IPS-20b (cell line): ENCODE measurements around the gene HLA-B.
"Not testable (repeated sequence)": the region's sequence is repeated elsewhere in the genome, so short reads cannot be mapped to it uniquely, and the experiment has no call there.

Experiments used
- H3K27ac ChIP-seq: one replicate; pipeline ENCODE4 v1.5.1; 2013; ENCODE audit warnings: low read length
- H3K27me3 ChIP-seq: 2 replicates; pipeline ENCODE4 v1.6.1; 2013; ENCODE audit warnings: mild to moderate bottlenecking, low read length, inconsistent platforms; ENCODE audit not compliant: insufficient read depth
- H3K36me3 ChIP-seq: 2 replicates; pipeline ENCODE4 v1.6.1; 2013; ENCODE audit warnings: low read depth, mild to moderate bottlenecking, inconsistent platforms, low read length, moderate library complexity; ENCODE audit not compliant: insufficient read depth
- H3K4me1 ChIP-seq: 2 replicates; pipeline ENCODE4 v1.6.1; 2013; ENCODE audit warnings: mild to moderate bottlenecking, control low read depth, inconsistent platforms, low read length, moderate library complexity; ENCODE audit not compliant: insufficient read depth
- H3K4me3 ChIP-seq: 2 replicates; pipeline ENCODE4 v1.5.1; 2013; ENCODE audit warnings: mild to moderate bottlenecking, low read length, inconsistent platforms
- H3K9ac ChIP-seq: 2 replicates; pipeline ENCODE4 v1.6.1; 2013; ENCODE audit warnings: low read depth, mild to moderate bottlenecking, inconsistent platforms, low read length, moderate library complexity
- H3K9me3 ChIP-seq: 2 replicates; pipeline ENCODE4 v1.6.1; 2013; ENCODE audit warnings: mild to moderate bottlenecking, low read depth, low read length, inconsistent platforms; ENCODE audit not compliant: insufficient read depth

Gene HLA-B

GRCh38 chr6:31396422-31397152 lies 39.6 kb upstream of the HLA-B start:
- Histone ChIP-seq H3K27ac (no peak overlapping the region), H3K27me3 (peaks cover 30% of the 10 kb centered on the region), H3K4me3 (no peak overlapping the region), H3K36me3 (no peaks in the 10 kb centered on the region), H3K9me3 (no peaks in the 10 kb centered on the region), H3K4me1 (peaks cover 10% of the 10 kb centered on the region; the same call in 1 of the 2 replicates), H3K9ac (no peak overlapping the region)

- H3K27me3 ChIP-seq: peaks cover 22% of the 10 kb centered on the region
- H3K36me3 ChIP-seq: no peaks in the 10 kb centered on the region
- H3K4me1 ChIP-seq: peaks cover 5% of the 10 kb centered on the region; the same call in 1 of the 2 replicates
- H3K4me3 ChIP-seq: no peak overlapping the region
- no peak overlapping the region for H3K9ac ChIP-seq
- H3K27ac ChIP-seq: no peak overlapping the region
- H3K9me3 ChIP-seq: no peaks in the 10 kb centered on the region
Observed at GRCh38 chr6:31395832-31396231, 38.9 kb upstream of the HLA-B start.

GRCh38 chr6:31394381-31394780 lies 37.4 kb upstream of the HLA-B start:
- H3K27me3 ChIP-seq: peaks cover 12% of the 10 kb centered on the region
- no peak overlapping the region for H3K27ac ChIP-seq
- no peak overlapping the region for H3K4me3 ChIP-seq
- no peaks in the 10 kb centered on the region for H3K36me3 ChIP-seq
- H3K9ac ChIP-seq: no peak overlapping the region
- H3K4me1 ChIP-seq: peaks cover 4% of the 10 kb centered on the region; the same call in 1 of the 2 replicates
- H3K9me3 ChIP-seq: no peaks in the 10 kb centered on the region

- Histone ChIP-seq H3K4me1 (peaks cover 4% of the 10 kb centered on the region; the same call in 1 of the 2 replicates), H3K36me3 (no peaks in the 10 kb centered on the region), H3K9me3 (no peaks in the 10 kb centered on the region), H3K9ac (no peak overlapping the region), H3K4me3 (no peak overlapping the region), H3K27me3 (peaks cover 11% of the 10 kb centered on the region), H3K27ac (no peak overlapping the region)
Observed at GRCh38 chr6:31393932-31394331, 37.0 kb upstream of the HLA-B start.

- H3K27me3 ChIP-seq, H3K4me1 ChIP-seq, H3K27ac ChIP-seq, H3K36me3 ChIP-seq, H3K9ac ChIP-seq, H3K9me3 ChIP-seq, H3K4me3 ChIP-seq: not testable (repeated sequence)
Observed at GRCh38 chr6:31389802-31390132, 32.8 kb upstream of the HLA-B start.

GRCh38 chr6:31388916-31389801 lies 32.2 kb upstream of the HLA-B start:
- H3K27me3 ChIP-seq, H3K4me3 ChIP-seq, H3K9me3 ChIP-seq, H3K36me3 ChIP-seq, H3K27ac ChIP-seq, H3K4me1 ChIP-seq, H3K9ac ChIP-seq: not testable (repeated sequence)

- no peaks in the 10 kb centered on the region for H3K36me3 ChIP-seq
- no peak overlapping the region for H3K4me3 ChIP-seq
- H3K4me1 ChIP-seq: no peaks in the 10 kb centered on the region
- H3K27ac ChIP-seq: no peak overlapping the region
- H3K9ac ChIP-seq: no peak overlapping the region
- H3K27me3 ChIP-seq: no peaks in the 10 kb centered on the region
- no peaks in the 10 kb centered on the region for H3K9me3 ChIP-seq
Observed at GRCh38 chr6:31386977-31387376, 30.0 kb upstream of the HLA-B start.

- no peaks in the 10 kb centered on the region for H3K9me3 ChIP-seq
Observed at GRCh38 chr6:31386099-31386498, 29.1 kb upstream of the HLA-B start.

GRCh38 chr6:31385041-31385440 lies 28.1 kb upstream of the HLA-B start:
- Histone ChIP-seq H3K4me3 (no peak overlapping the region), H3K27ac (no peak overlapping the region), H3K9ac (no peak overlapping the region), H3K9me3 (no peaks in the 10 kb centered on the region), H3K36me3 (no peaks in the 10 kb centered on the region), H3K27me3 (no peaks in the 10 kb centered on the region), H3K4me1 (no peaks in the 10 kb centered on the region)

More at GRCh38 chr6:31386099-31386498, 29.1 kb upstream of the HLA-B start:
- Histone ChIP-seq H3K4me3 (no peak overlapping the region), H3K27me3 (no peaks in the 10 kb centered on the region), H3K4me1 (no peaks in the 10 kb centered on the region), H3K27ac (no peak overlapping the region), H3K9ac (no peak overlapping the region), H3K36me3 (no peaks in the 10 kb centered on the region)

GRCh38 chr6:31383149-31383548 lies 26.2 kb upstream of the HLA-B start:
- H3K4me1 ChIP-seq: no peaks in the 10 kb centered on the region
- H3K9me3 ChIP-seq: no peaks in the 10 kb centered on the region
- H3K27me3 ChIP-seq: no peaks in the 10 kb centered on the region
- H3K4me3 ChIP-seq: no peak overlapping the region
- H3K9ac ChIP-seq: no peak overlapping the region
- H3K36me3 ChIP-seq: no peaks in the 10 kb centered on the region
- H3K27ac ChIP-seq: no peak overlapping the region

GRCh38 chr6:31381666-31382065 lies 24.7 kb upstream of the HLA-B start:
- H3K4me1 ChIP-seq: no peaks in the 10 kb centered on the region
- H3K9me3 ChIP-seq: no peaks in the 10 kb centered on the region
- H3K36me3 ChIP-seq: no peaks in the 10 kb centered on the region
- no peak overlapping the region for H3K4me3 ChIP-seq
- H3K27ac ChIP-seq: no peak overlapping the region
- no peak overlapping the region for H3K9ac ChIP-seq
- H3K27me3 ChIP-seq: no peaks in the 10 kb centered on the region; the same call in 1 of the 2 replicates

- no peaks in the 10 kb centered on the region for H3K4me1 ChIP-seq
Observed at GRCh38 chr6:31379850-31380249, 22.9 kb upstream of the HLA-B start.

More at GRCh38 chr6:31379850-31380249, 22.9 kb upstream of the HLA-B start:
- no peak overlapping the region for H3K4me3 ChIP-seq
- no peak overlapping the region for H3K9ac ChIP-seq
- no peaks in the 10 kb centered on the region for H3K36me3 ChIP-seq
- H3K27me3 ChIP-seq: no peaks in the 10 kb centered on the region; the same call in 1 of the 2 replicates
- H3K27ac ChIP-seq: no peak overlapping the region
- H3K9me3 ChIP-seq: no peaks in the 10 kb centered on the region
